ENCODE results near the gene RNU1-2. TPM values are rescaled to one million over a fixed set of nuclear protein-coding genes. Genes with fewer than 3 reads are reported as not detected.
"Not testable (repeated sequence)": the region's sequence is repeated elsewhere in the genome, so short reads cannot be mapped to it uniquely, and the experiment has no call there.

Gene RNU1-2
- total RNA-seq, 1 experiment from 2014 or later: 1,678 TPM

DNA sequence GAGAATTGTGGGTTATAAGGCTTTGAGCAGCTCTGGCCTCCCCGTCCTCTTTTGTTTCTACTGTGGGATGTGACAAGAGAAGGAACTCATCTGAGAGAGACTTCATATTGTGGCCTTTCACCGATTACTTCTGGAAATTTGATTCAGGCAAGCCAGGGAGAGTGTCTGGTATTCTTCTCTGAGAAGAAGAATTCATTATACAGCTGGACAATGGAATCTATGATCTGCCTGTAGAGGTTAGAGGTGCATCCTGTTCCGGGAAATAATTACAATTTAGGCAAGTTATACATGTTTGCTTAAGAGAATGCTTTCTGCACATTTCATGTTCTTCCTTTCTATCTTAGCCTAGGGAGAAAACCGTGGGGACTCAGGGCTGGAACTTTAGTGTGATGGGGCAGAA, 12.8 kb upstream of the RNU1-2 start:
- CTCF ChIA-PET: no interaction called here
- no peaks in the 10 kb centered on the region for H3K36me3 Mint-ChIP-seq (ENCODE audit: insufficient read depth, unreplicated experiment)
- intact Hi-C loops (cut with micrococcal nuclease; ENCODE audit: unreplicated experiment): no loop called here
- TF ChIP-seq, protein P1, sequence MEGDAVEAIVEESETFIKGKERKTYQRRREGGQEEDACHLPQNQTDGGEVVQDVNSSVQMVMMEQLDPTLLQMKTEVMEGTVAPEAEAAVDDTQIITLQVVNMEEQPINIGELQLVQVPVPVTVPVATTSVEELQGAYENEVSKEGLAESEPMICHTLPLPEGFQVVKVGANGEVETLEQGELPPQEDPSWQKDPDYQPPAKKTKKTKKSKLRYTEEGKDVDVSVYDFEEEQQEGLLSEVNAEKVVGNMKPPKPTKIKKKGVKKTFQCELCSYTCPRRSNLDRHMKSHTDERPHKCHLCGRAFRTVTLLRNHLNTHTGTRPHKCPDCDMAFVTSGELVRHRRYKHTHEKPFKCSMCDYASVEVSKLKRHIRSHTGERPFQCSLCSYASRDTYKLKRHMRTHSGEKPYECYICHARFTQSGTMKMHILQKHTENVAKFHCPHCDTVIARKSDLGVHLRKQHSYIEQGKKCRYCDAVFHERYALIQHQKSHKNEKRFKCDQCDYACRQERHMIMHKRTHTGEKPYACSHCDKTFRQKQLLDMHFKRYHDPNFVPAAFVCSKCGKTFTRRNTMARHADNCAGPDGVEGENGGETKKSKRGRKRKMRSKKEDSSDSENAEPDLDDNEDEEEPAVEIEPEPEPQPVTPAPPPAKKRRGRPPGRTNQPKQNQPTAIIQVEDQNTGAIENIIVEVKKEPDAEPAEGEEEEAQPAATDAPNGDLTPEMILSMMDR (IDR thresholded peaks at IDR 0.05; ENCODE audit: unreplicated experiment): no peak
- no TSS peak for BruUV-seq (replicated peaks)
- H3K27ac Mint-ChIP-seq (ENCODE audit: unreplicated experiment): no peak overlapping the region
- H3K4me3 Mint-ChIP-seq (ENCODE audit: low read depth, unreplicated experiment): no peak overlapping the region
- H3K27me3 Mint-ChIP-seq (ENCODE audit: unreplicated experiment): peaks cover 61% of the 10 kb centered on the region
- DNase-seq: no peak
- H3K4me1 Mint-ChIP-seq (ENCODE audit: low read depth, unreplicated experiment): no peaks in the 10 kb centered on the region
- no peaks in the 10 kb centered on the region for H3K9me3 Mint-ChIP-seq (ENCODE audit: low read depth, unreplicated experiment)

GRCh38 chr1:16884487-16884886, 11.3 kb upstream of the RNU1-2 start:
- BruUV-seq (replicated peaks); CTCF ChIA-PET; H3K27ac Mint-ChIP-seq (ENCODE audit: unreplicated experiment); H3K4me3 Mint-ChIP-seq (ENCODE audit: low read depth, unreplicated experiment); intact Hi-C loops (cut with micrococcal nuclease; ENCODE audit: unreplicated experiment); DNase-seq; H3K36me3 Mint-ChIP-seq (ENCODE audit: insufficient read depth, unreplicated experiment); H3K9me3 Mint-ChIP-seq (ENCODE audit: low read depth, unreplicated experiment); H3K4me1 Mint-ChIP-seq (ENCODE audit: low read depth, unreplicated experiment): not testable (repeated sequence)
- peaks cover 61% of the 10 kb centered on the region for H3K27me3 Mint-ChIP-seq (ENCODE audit: unreplicated experiment)

GRCh38 chr1:16886860-16887605, 8.7 kb upstream of the RNU1-2 start:
- Mint-ChIP-seq H3K4me3 (ENCODE audit: low read depth, unreplicated experiment) (no peak overlapping the region), H3K27me3 (ENCODE audit: unreplicated experiment) (peaks cover 57% of the 10 kb centered on the region), H3K36me3 (ENCODE audit: insufficient read depth, unreplicated experiment) (peaks cover 9% of the 10 kb centered on the region), H3K9me3 (ENCODE audit: low read depth, unreplicated experiment) (no peaks in the 10 kb centered on the region), H3K27ac (ENCODE audit: unreplicated experiment) (no peak overlapping the region), H3K4me1 (ENCODE audit: low read depth, unreplicated experiment) (no peaks in the 10 kb centered on the region)
- no peak for DNase-seq
- intact Hi-C loops (cut with micrococcal nuclease; ENCODE audit: unreplicated experiment): no loop called here
- no TSS peak for BruUV-seq (replicated peaks)
- CTCF ChIA-PET: no interaction called here
- TF ChIP-seq, protein P1 (IDR thresholded peaks at IDR 0.05; ENCODE audit: unreplicated experiment): no peak

DNA sequence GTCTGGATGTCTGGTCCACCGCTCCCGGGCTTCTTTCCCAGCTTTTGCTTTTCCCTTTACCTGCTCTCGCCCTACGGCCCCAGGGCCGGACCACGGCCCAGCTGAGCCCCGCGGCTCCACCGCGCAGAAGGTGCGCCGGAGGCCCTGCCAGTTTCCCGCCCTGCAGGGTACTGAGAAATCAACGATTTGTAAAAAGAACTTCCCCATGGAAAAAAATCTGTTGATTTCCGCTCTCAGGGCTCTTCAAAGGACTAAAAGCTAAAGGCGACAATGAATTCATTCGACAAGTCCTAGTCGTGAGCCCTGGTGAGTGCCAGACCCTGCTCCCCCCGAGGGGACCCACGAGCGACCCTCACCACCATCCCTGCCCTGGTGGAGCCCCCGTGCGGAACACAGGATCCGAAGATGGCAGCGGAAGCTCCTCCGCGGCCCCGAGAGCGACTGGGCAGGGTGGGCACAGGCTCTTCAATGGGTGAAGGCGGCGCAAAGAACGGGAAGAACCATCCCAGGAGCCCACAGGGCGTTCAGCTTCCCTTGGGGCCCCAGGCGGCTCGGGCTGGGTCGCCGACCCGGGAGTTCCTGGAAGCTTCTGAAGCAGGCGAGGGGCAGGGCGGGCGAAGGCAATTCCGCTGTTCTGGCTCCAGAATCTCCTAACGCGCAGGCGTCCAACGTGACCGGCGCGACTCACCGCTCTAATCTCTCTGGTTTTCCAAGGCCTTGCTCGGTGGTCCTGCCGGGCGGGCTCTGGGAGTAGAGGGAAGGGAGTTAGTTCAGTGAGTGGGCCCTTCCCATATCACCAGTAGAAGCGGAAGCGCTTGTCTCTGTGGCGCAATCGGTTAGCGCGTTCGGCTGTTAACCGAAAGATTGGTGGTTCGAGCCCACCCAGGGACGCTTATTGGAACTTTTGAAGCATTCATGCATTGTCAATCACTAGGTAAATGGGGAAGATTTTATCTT, 6.6 kb upstream of the RNU1-2 start:
- intact Hi-C loops (cut with micrococcal nuclease; ENCODE audit: unreplicated experiment): no loop called here
- CTCF ChIA-PET: no interaction called here
- TF ChIP-seq, protein P1 (IDR thresholded peaks at IDR 0.05; ENCODE audit: unreplicated experiment): no peak
- peak; percentile 30 for DNase-seq
- Mint-ChIP-seq H3K36me3 (ENCODE audit: insufficient read depth, unreplicated experiment) (peaks cover 9% of the 10 kb centered on the region), H3K27ac (ENCODE audit: unreplicated experiment) (no peak overlapping the region), H3K9me3 (ENCODE audit: low read depth, unreplicated experiment) (no peaks in the 10 kb centered on the region), H3K4me3 (ENCODE audit: low read depth, unreplicated experiment) (peak overlapping the region; percentile 63), H3K4me1 (ENCODE audit: low read depth, unreplicated experiment) (no peaks in the 10 kb centered on the region), H3K27me3 (ENCODE audit: unreplicated experiment) (peaks cover 42% of the 10 kb centered on the region)
- no TSS peak for BruUV-seq (replicated peaks)

DNA sequence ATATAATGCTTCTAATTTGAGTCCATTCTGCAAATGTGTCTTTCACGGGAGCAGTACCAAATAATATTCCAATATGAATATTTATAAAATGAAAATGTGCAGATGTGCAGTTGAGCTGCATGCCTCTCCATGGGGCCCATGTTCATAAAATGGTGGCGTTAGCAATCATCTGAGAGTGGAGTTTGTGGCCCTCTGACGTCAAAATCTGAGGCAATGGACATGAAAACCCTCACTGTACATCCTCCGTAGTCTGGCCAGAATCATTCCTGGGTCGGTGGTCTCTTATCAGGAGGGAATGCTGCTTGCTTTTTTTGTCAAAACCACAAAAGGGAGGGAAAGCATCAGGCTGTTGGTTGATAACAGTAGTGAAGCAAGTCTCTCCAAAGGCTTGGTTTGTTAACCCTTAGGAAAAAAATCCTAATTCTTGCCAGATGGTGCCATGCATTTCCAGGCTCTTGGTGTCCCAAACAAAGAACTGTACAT, 5.2 kb upstream of the RNU1-2 start:
- Mint-ChIP-seq H3K27me3 (ENCODE audit: unreplicated experiment) (peaks cover 35% of the 10 kb centered on the region), H3K36me3 (ENCODE audit: insufficient read depth, unreplicated experiment) (peaks cover 14% of the 10 kb centered on the region)
- H3K27ac Mint-ChIP-seq (ENCODE audit: unreplicated experiment); BruUV-seq (replicated peaks); H3K4me3 Mint-ChIP-seq (ENCODE audit: low read depth, unreplicated experiment); CTCF ChIA-PET; H3K9me3 Mint-ChIP-seq (ENCODE audit: low read depth, unreplicated experiment); DNase-seq; H3K4me1 Mint-ChIP-seq (ENCODE audit: low read depth, unreplicated experiment); intact Hi-C loops (cut with micrococcal nuclease; ENCODE audit: unreplicated experiment): not testable (repeated sequence)

GRCh38 chr1:16891057-16891456, 4.7 kb upstream of the RNU1-2 start:
- H3K4me3 Mint-ChIP-seq (ENCODE audit: low read depth, unreplicated experiment); H3K9me3 Mint-ChIP-seq (ENCODE audit: low read depth, unreplicated experiment); intact Hi-C loops (cut with micrococcal nuclease; ENCODE audit: unreplicated experiment); H3K4me1 Mint-ChIP-seq (ENCODE audit: low read depth, unreplicated experiment); H3K27ac Mint-ChIP-seq (ENCODE audit: unreplicated experiment); BruUV-seq (replicated peaks); DNase-seq: not testable (repeated sequence)
- Mint-ChIP-seq H3K27me3 (ENCODE audit: unreplicated experiment) (peaks cover 30% of the 10 kb centered on the region), H3K36me3 (ENCODE audit: insufficient read depth, unreplicated experiment) (peaks cover 19% of the 10 kb centered on the region)
- CTCF ChIA-PET: interaction anchor here (0.7 kb wide), 1 partner anchor 332 kb away, joined by 3 read pairs; no protein-coding TSS in a partner anchor

DNA sequence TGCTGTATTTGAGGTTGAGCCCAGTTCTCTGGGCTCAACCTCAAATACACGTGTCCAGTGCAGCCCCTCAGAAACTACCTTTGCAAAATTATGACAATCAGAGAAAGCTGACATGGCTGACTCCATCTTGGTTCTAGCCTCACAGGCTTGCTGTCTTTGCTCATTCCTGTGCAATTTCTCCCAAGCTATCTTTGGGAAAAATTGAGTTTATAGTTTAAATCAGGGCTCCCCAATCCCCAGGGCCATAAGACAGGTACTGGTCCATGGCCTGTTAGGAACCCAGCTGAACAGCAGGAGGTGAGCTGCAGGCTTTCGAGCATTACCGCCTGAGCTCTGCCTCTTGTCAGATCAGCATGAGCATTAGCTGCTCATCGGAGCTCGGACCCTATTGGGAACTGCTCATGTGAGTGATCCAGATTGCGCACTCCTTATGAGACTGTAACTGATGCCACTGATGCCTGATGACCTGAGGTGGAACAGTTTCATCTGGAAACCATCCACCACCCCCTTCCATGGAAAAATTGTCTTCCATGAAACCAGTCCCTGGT, 2.7 kb upstream of the RNU1-2 start:
- CTCF ChIA-PET; H3K27ac Mint-ChIP-seq (ENCODE audit: unreplicated experiment); H3K4me3 Mint-ChIP-seq (ENCODE audit: low read depth, unreplicated experiment); H3K9me3 Mint-ChIP-seq (ENCODE audit: low read depth, unreplicated experiment); DNase-seq; BruUV-seq (replicated peaks); intact Hi-C loops (cut with micrococcal nuclease; ENCODE audit: unreplicated experiment): not testable (repeated sequence)
- Mint-ChIP-seq H3K27me3 (ENCODE audit: unreplicated experiment) (peaks cover 15% of the 10 kb centered on the region), H3K4me1 (ENCODE audit: low read depth, unreplicated experiment) (peaks cover 14% of the 10 kb centered on the region), H3K36me3 (ENCODE audit: insufficient read depth, unreplicated experiment) (peaks cover 37% of the 10 kb centered on the region)

Measured in Calu3 (cell line).